BLaER1 (cell line): Measurements from ENCODE around the gene VWCE.
A peak's percentile ranks its signal among the peaks of the same experiment; 100 is the strongest.

Experiments
- H3K27ac ChIP-seq: shearing (Covaris generic); formaldehyde crosslinking; 2 replicates; pipeline ENCODE4 v1.8.1; 2022
- H3K27me3 ChIP-seq: shearing (Covaris generic); formaldehyde crosslinking; 2 replicates; pipeline ENCODE4 v1.8.1; 2022
- H3K36me3 ChIP-seq: shearing (Covaris generic); formaldehyde crosslinking; 2 replicates; pipeline ENCODE4 v1.8.1; 2022
- H3K4me1 ChIP-seq: shearing (Covaris generic); formaldehyde crosslinking; 2 replicates; pipeline ENCODE4 v1.8.1; 2022
- H3K4me2 ChIP-seq: shearing (Covaris generic); formaldehyde crosslinking; 2 replicates; pipeline ENCODE4 v1.8.1; 2022
- H3K4me3 ChIP-seq: shearing (Covaris generic); formaldehyde crosslinking; 2 replicates; pipeline ENCODE4 v1.8.1; 2022
- H3K9ac ChIP-seq: shearing (Covaris generic); formaldehyde crosslinking; 2 replicates; pipeline ENCODE4 v1.8.1; 2022
- H3K9me3 ChIP-seq: shearing (Covaris generic); formaldehyde crosslinking; 2 replicates; pipeline ENCODE4 v1.8.1; 2022
- H4K20me1 ChIP-seq: shearing (Covaris generic); formaldehyde crosslinking; 2 replicates; pipeline ENCODE4 v1.8.1; 2022
- Cebpa-rat ChIP-seq: shearing (Covaris generic); IDR thresholded peaks from 2 replicates; pipeline ENCODE4 v1.8.1; 2022

VWCE gene

GRCh38 chr11:61336171-61336935 lies 41.2 kb upstream of the VWCE start:
- 0 out of 2 replicates have a peak overlapping the region, but pooled peaks have one; percentile 6 for H3K9ac ChIP-seq
- H3K36me3 ChIP-seq: peaks cover 26% of the 10 kb centered on the region; the same call in 1 of the 2 replicates
- H3K9me3 ChIP-seq: no peaks in the 10 kb centered on the region
- peaks cover 50% of the 10 kb centered on the region for H3K4me1 ChIP-seq
- no peak overlapping the region for H3K4me3 ChIP-seq
- no peaks in the 10 kb centered on the region for H3K27me3 ChIP-seq
- peak overlapping the region; percentile 68 for H3K27ac ChIP-seq
- H3K4me2 ChIP-seq: peak overlapping the region; percentile 19
- H4K20me1 ChIP-seq: peaks cover 13% of the 10 kb centered on the region
- no peak for TF ChIP-seq Cebpa-rat

GRCh38 chr11:61335355-61335710 lies 40.2 kb upstream of the VWCE start:
- no peaks in the 10 kb centered on the region for H3K27me3 ChIP-seq
- H4K20me1 ChIP-seq: peaks cover 23% of the 10 kb centered on the region
- H3K4me2 ChIP-seq: no peak overlapping the region
- H3K4me1 ChIP-seq: peaks cover 58% of the 10 kb centered on the region
- H3K27ac ChIP-seq: peak overlapping the region; percentile 95; the same call in 1 of the 2 replicates
- H3K4me3 ChIP-seq: no peak overlapping the region
- TF ChIP-seq Cebpa-rat: no peak
- no peak overlapping the region; the same call in 1 of the 2 replicates for H3K9ac ChIP-seq
- no peaks in the 10 kb centered on the region for H3K9me3 ChIP-seq
- H3K36me3 ChIP-seq: peaks cover 28% of the 10 kb centered on the region

- Histone ChIP-seq H3K4me2 (peak overlapping the region; percentile 85), H3K36me3 (peaks cover 34% of the 10 kb centered on the region), H3K27me3 (no peaks in the 10 kb centered on the region), H3K4me1 (peaks cover 58% of the 10 kb centered on the region), H4K20me1 (peaks cover 30% of the 10 kb centered on the region), H3K4me3 (no peak overlapping the region), H3K9me3 (no peaks in the 10 kb centered on the region), H3K27ac (peak overlapping the region; percentile 95), H3K9ac (peak overlapping the region; percentile 97; the same call in 1 of the 2 replicates)
- no peak for TF ChIP-seq Cebpa-rat
These were observed 39.6 kb upstream of the VWCE start for GRCh38 chr11:61334434-61335354.

- peak overlapping the region; percentile 97 for H3K9ac ChIP-seq
- peak overlapping the region; percentile 95 for H3K27ac ChIP-seq
- H3K36me3 ChIP-seq: peaks cover 34% of the 10 kb centered on the region
- peak overlapping the region; percentile 85 for H3K4me2 ChIP-seq
- TF ChIP-seq Cebpa-rat: no peak
- H3K27me3 ChIP-seq: no peaks in the 10 kb centered on the region
- H3K4me1 ChIP-seq: peaks cover 55% of the 10 kb centered on the region
- H3K4me3 ChIP-seq: peak overlapping the region; percentile 91
- no peaks in the 10 kb centered on the region for H3K9me3 ChIP-seq
- peaks cover 39% of the 10 kb centered on the region for H4K20me1 ChIP-seq
These were observed 38.7 kb upstream of the VWCE start for GRCh38 chr11:61333550-61334433.

- Histone ChIP-seq H3K36me3 (peaks cover 34% of the 10 kb centered on the region), H3K4me3 (peak within 1 kb of the TSS; percentile 91), H3K9me3 (no peaks in the 10 kb centered on the region), H3K4me1 (peaks cover 51% of the 10 kb centered on the region), H3K27ac (peak within 1 kb of the TSS; percentile 95), H3K4me2 (peak within 1 kb of the TSS; percentile 85), H3K27me3 (no peaks in the 10 kb centered on the region), H4K20me1 (peaks cover 47% of the 10 kb centered on the region), H3K9ac (peak within 1 kb of the TSS; percentile 97)
- no peak for TF ChIP-seq Cebpa-rat
These were observed 37.9 kb upstream of the VWCE start, which contains the start of the genes DDB1 and TKFC for GRCh38 chr11:61332797-61333549. DDB1 (minus strand) TSS chr11:61333105; CDS start chr11:61332968, 137 bp downstream. TKFC (plus strand) TSS chr11:61333228; CDS start chr11:61334729, 1,501 bp downstream.

GRCh38 chr11:61332281-61332796 lies 37.2 kb upstream of the VWCE start:
- Histone ChIP-seq H3K4me2 (peak overlapping the region; percentile 85), H3K4me1 (peaks cover 51% of the 10 kb centered on the region), H4K20me1 (peaks cover 53% of the 10 kb centered on the region), H3K9me3 (no peaks in the 10 kb centered on the region), H3K36me3 (peaks cover 39% of the 10 kb centered on the region), H3K27me3 (no peaks in the 10 kb centered on the region), H3K4me3 (peak overlapping the region; percentile 91), H3K27ac (peak overlapping the region; percentile 95), H3K9ac (peak overlapping the region; percentile 97)
- TF ChIP-seq Cebpa-rat: no peak

- peak overlapping the region; percentile 85 for H3K4me2 ChIP-seq
- no peaks in the 10 kb centered on the region for H3K27me3 ChIP-seq
- no peak overlapping the region; the same call in 1 of the 2 replicates for H3K27ac ChIP-seq
- H3K9ac ChIP-seq: peak overlapping the region; percentile 97
- no peaks in the 10 kb centered on the region for H3K9me3 ChIP-seq
- TF ChIP-seq Cebpa-rat: no peak
- peak overlapping the region; percentile 91 for H3K4me3 ChIP-seq
- H4K20me1 ChIP-seq: peaks cover 60% of the 10 kb centered on the region
- peaks cover 45% of the 10 kb centered on the region for H3K36me3 ChIP-seq
- peaks cover 48% of the 10 kb centered on the region for H3K4me1 ChIP-seq
These were observed 36.5 kb upstream of the VWCE start for GRCh38 chr11:61331651-61332050.

- Histone ChIP-seq H3K4me2 (no peak overlapping the region), H3K4me1 (peaks cover 31% of the 10 kb centered on the region), H4K20me1 (peaks cover 78% of the 10 kb centered on the region), H3K4me3 (no peak overlapping the region), H3K9me3 (no peaks in the 10 kb centered on the region), H3K27me3 (no peaks in the 10 kb centered on the region), H3K36me3 (peaks cover 63% of the 10 kb centered on the region), H3K27ac (no peak overlapping the region), H3K9ac (no peak overlapping the region)
- no peak for TF ChIP-seq Cebpa-rat
These were observed 34.8 kb upstream of the VWCE start for GRCh38 chr11:61329871-61330270.
